HepG2 (cell line): ENCODE measurements around the gene ITGAX.

Experiments used
- CTCF ChIP-seq: sonication (generic); formaldehyde crosslinking; IDR thresholded peaks from 2 replicates; pipeline ENCODE4 v1.5.0; 2020; ENCODE audit warnings: mild to moderate bottlenecking, missing genetic modification reagents, moderate library complexity
- E2F5 ChIP-seq: sonication (generic); formaldehyde crosslinking; conservative IDR thresholded peaks from 2 replicates; pipeline ENCODE4 v1.4.0; 2020; ENCODE audit warnings: missing genetic modification reagents
- ELK4 ChIP-seq: sonication (generic); formaldehyde crosslinking; IDR thresholded peaks from 2 replicates; pipeline ENCODE4 v1.9.0; 2021; ENCODE audit warnings: missing genetic modification reagents, borderline replicate concordance
- KDM1A ChIP-seq: IDR thresholded peaks from 2 replicates; pipeline ENCODE4 v1.6.1; 2016; ENCODE audit warnings: missing compliant biosample characterization
- MAFK ChIP-seq, 2 experiments: IDR thresholded peaks in 1 of 2; conservative IDR thresholded peaks in 1 of 2; 2 replicates each; pipeline ENCODE4 v1.6.1; 2011; ENCODE audit warnings: improper control_type of control experiment in 2 of 2, low read length in 2 of 2
- NFYB ChIP-seq: sonication (generic); formaldehyde crosslinking; IDR thresholded peaks from 2 replicates; pipeline ENCODE4 v1.4.0; 2020; ENCODE audit warnings: missing genetic modification reagents
- RAD21 ChIP-seq: fragments of 450-650 bp; formaldehyde crosslinking; IDR thresholded peaks from 2 replicates; pipeline ENCODE4 v1.5.0; 2020; ENCODE audit warnings: mild to moderate bottlenecking

- peak; percentile 90 for TF ChIP-seq CTCF
- TF ChIP-seq KDM1A (CRISPR knock-in tag) = no peak
- no peak for TF ChIP-seq NFYB (CRISPR knock-in tag)
- TF ChIP-seq E2F5 (CRISPR knock-in tag) = no peak
- peak; percentile 75 for TF ChIP-seq RAD21 (CRISPR knock-in tag)
- no peak for TF ChIP-seq ELK4 (CRISPR knock-in tag)
- peak; percentile 83 to 88 for TF ChIP-seq MAFK (conservative IDR thresholded peaks at IDR 0.05 in 1 of 2, IDR thresholded peaks at IDR 0.05 in 1 of 2; ENCODE audit: low read length in 2 of 2)
Measured at GRCh38 chr16:31382485-31383161, 27.6 kb downstream of the ITGAX start.
